ENCODE measurements around the gene KCNQ5. TPM values are rescaled to one million over a fixed set of nuclear protein-coding genes. Genes with fewer than 3 reads are reported as not detected.
"Not testable (repeated sequence)": the region's sequence is repeated elsewhere in the genome, so short reads cannot be mapped to it uniquely, and the experiment has no call there.

The KCNQ5 gene
- total and polyA plus RNA-seq, 10 of the 15 experiments (the other 5 are each of a cell fraction or from before 2014, with no cell fraction given) = 0.60 to 16.2 (median 3.2) TPM

- BruUV-seq (replicated peaks) = no TSS peak
- Histone ChIP-seq H3K36me3 (ENCODE audit: control insufficient read depth in 2 of 2, insufficient read depth in 2 of 2, low read length in 1 of 2) (no peaks in the 10 kb centered on the region), H4K20me1 (ENCODE audit: control insufficient read depth, insufficient read depth) (no peaks in the 10 kb centered on the region), H3K4me2 (ENCODE audit: control insufficient read depth, insufficient read depth) (no peak overlapping the region), H3K9ac (ENCODE audit: control insufficient read depth, insufficient read depth, low read length) (no peak overlapping the region), H3K79me2 (ENCODE audit: control insufficient read depth, insufficient read depth, low read length) (no peaks in the 10 kb centered on the region), H3K9me3 (replicated peaks; ENCODE audit: control insufficient read depth, insufficient read depth, low read length) (no peaks in the 10 kb centered on the region), H3K27ac (ENCODE audit: control insufficient read depth, insufficient read depth) (no peak overlapping the region), H3K4me3 (no peak overlapping the region), H3K27me3 (replicated peaks in 1 of 2; ENCODE audit: control insufficient read depth in 2 of 2, insufficient read depth in 2 of 2, low read length in 1 of 2) (no peaks in the 10 kb centered on the region), H2AFZ (ENCODE audit: control insufficient read depth, low read depth, low read length) (no peak overlapping the region), H3K4me1 (ENCODE audit: control insufficient read depth, insufficient read depth, low read length) (no peaks in the 10 kb centered on the region)
- no peak for FAIRE-seq
- TF ChIP-seq RAD21 (IDR thresholded peaks at IDR 0.05; ENCODE audit: insufficient read depth, low read depth, low read length) (peak; percentile 37), ZBTB33 (IDR thresholded peaks at IDR 0.05) (no peak), SMC3 (IDR thresholded peaks at IDR 0.05; ENCODE audit: borderline replicate concordance, low read length) (peak; percentile 23; the same call in 1 of the 2 replicates)
- TF ChIP-seq, protein P1, sequence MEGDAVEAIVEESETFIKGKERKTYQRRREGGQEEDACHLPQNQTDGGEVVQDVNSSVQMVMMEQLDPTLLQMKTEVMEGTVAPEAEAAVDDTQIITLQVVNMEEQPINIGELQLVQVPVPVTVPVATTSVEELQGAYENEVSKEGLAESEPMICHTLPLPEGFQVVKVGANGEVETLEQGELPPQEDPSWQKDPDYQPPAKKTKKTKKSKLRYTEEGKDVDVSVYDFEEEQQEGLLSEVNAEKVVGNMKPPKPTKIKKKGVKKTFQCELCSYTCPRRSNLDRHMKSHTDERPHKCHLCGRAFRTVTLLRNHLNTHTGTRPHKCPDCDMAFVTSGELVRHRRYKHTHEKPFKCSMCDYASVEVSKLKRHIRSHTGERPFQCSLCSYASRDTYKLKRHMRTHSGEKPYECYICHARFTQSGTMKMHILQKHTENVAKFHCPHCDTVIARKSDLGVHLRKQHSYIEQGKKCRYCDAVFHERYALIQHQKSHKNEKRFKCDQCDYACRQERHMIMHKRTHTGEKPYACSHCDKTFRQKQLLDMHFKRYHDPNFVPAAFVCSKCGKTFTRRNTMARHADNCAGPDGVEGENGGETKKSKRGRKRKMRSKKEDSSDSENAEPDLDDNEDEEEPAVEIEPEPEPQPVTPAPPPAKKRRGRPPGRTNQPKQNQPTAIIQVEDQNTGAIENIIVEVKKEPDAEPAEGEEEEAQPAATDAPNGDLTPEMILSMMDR (IDR thresholded peaks at IDR 0.05 in 2 of 3, conservative IDR thresholded peaks at IDR 0.05 in 1 of 3; ENCODE audit: control insufficient read depth in 2 of 3, extremely low read depth in 1 of 3, insufficient read depth in 1 of 3, low read depth in 3 of 3, low read length in 3 of 3) = peak; percentile 28 to 37 (median 34); a peak in 5 of 6 replicates
- POLR2A ChIA-PET = no interaction called here
- peak; percentile 88 for ATAC-seq
- WGBS (ENCODE audit: insufficient coverage, insufficient replicate concordance, low lambda C conversion rate, missing lambda C conversion rate) = 24% methylated on average over 6 of the region's 6 CpGs
- RAD21 ChIA-PET (ENCODE audit: unreplicated experiment) = interaction anchor here (0.9 to 1.7 kb wide), 4 partner anchors 32 to 169 kb away, joined by 3 to 9 read pairs (median 4); no protein-coding TSS in a partner anchor
- in situ Hi-C loops (cut with MboI) = no loop called here
- CTCF ChIA-PET = interaction anchor here (0.6 to 1.7 kb wide), 11 partner anchors 8 to 746 kb away, joined by 3 to 29 read pairs (median 4); no protein-coding TSS in a partner anchor
- intact Hi-C loops (cut with micrococcal nuclease; ENCODE audit: unreplicated experiment) = loop anchor here (5.0 kb wide), 1 partner anchor 168 kb away; no protein-coding TSS in a partner anchor
- DNase-seq (ENCODE audit: low read depth, low spot score) = no peak
- SMC1A ChIA-PET (ENCODE audit: uncharacterized antibody, unreplicated experiment) = interaction anchor here (0.9 to 1.7 kb wide), 10 partner anchors 9 to 746 kb away, joined by 3 to 10 read pairs (median 3); no protein-coding TSS in a partner anchor
Observed at GRCh38 chr6:72580281-72580940, 41.5 kb upstream of the KCNQ5 start.

DNA sequence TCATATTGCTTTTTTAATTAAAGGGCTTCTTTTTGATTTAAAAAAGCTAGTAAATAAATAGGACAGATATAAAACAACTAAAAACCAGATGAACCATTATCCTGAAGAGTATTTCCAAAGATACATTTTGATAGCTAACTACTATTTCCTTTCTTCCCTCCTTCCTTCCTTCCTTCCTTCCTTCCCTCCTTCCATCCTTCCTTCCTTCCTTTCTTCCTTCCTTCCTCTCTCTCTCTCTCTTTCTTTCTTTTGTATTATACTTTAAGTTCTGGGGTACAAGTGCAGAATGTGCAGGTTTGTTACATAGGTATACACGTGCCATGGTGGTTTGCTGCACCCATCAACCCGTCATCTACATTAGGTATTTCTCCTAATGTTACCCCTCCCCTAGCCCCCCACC lies 40.9 kb upstream of the KCNQ5 start:
- H3K27ac ChIP-seq (ENCODE audit: control insufficient read depth, insufficient read depth); DNase-seq (ENCODE audit: low read depth, low spot score); H3K27me3 ChIP-seq (replicated peaks in 1 of 2; ENCODE audit: control insufficient read depth in 2 of 2, insufficient read depth in 2 of 2, low read length in 1 of 2); FAIRE-seq; H3K4me2 ChIP-seq (ENCODE audit: control insufficient read depth, insufficient read depth); H3K9me3 ChIP-seq (replicated peaks; ENCODE audit: control insufficient read depth, insufficient read depth, low read length); H2AFZ ChIP-seq (ENCODE audit: control insufficient read depth, low read depth, low read length); H3K9ac ChIP-seq (ENCODE audit: control insufficient read depth, insufficient read depth, low read length); H3K36me3 ChIP-seq (ENCODE audit: control insufficient read depth in 2 of 2, insufficient read depth in 2 of 2, low read length in 1 of 2); BruUV-seq (replicated peaks); POLR2A ChIA-PET; H4K20me1 ChIP-seq (ENCODE audit: control insufficient read depth, insufficient read depth); H3K4me3 ChIP-seq; ATAC-seq; H3K4me1 ChIP-seq (ENCODE audit: control insufficient read depth, insufficient read depth, low read length); H3K79me2 ChIP-seq (ENCODE audit: control insufficient read depth, insufficient read depth, low read length); in situ Hi-C loops (cut with MboI): not testable (repeated sequence)
- ChIA-PET RAD21 (ENCODE audit: unreplicated experiment) (interaction anchor here (0.9 to 1.7 kb wide), 4 partner anchors 31 to 169 kb away, joined by 3 to 9 read pairs (median 4); no protein-coding TSS in a partner anchor), SMC1A (ENCODE audit: uncharacterized antibody, unreplicated experiment) (interaction anchor here (0.9 to 1.7 kb wide), 10 partner anchors 8 to 746 kb away, joined by 3 to 10 read pairs (median 3); no protein-coding TSS in a partner anchor), CTCF (interaction anchor here (0.6 to 1.7 kb wide), 10 partner anchors 8 to 746 kb away, joined by 3 to 29 read pairs (median 4); no protein-coding TSS in a partner anchor)
- 39% methylated on average over 2 of the region's 2 CpGs for WGBS (ENCODE audit: insufficient coverage, insufficient replicate concordance, low lambda C conversion rate, missing lambda C conversion rate)
- intact Hi-C loops (cut with micrococcal nuclease; ENCODE audit: unreplicated experiment) = loop anchor here (5.0 kb wide), 1 partner anchor 169 kb away; no protein-coding TSS in a partner anchor

Data from GM12878 (cell line).